SK-N-SH treated with all-trans-retinoic acid at 6 μM for 48 hours (cell line): ENCODE data around the gene ZNF428.

Source experiments
- ARNTL ChIP-seq: fragments of 450-650 bp; formaldehyde crosslinking; IDR thresholded peaks from 2 replicates; pipeline ENCODE4 v1.5.0; 2020; ENCODE audit warnings: low read depth, mild to moderate bottlenecking, moderate library complexity, borderline replicate concordance
- CSRNP3 ChIP-seq: fragments of 250-450 bp; sonication (Bioruptor Pico); IDR thresholded peaks from 2 replicates; pipeline ENCODE4 v1.5.1; 2021; ENCODE audit warnings: mild to moderate bottlenecking, moderate library complexity
- ESRRG ChIP-seq: fragments of 250-450 bp; sonication (Bioruptor Pico); IDR thresholded peaks from 2 replicates; pipeline ENCODE4 v1.6.1; 2021; ENCODE audit warnings: mild to moderate bottlenecking
- ISL1 ChIP-seq: fragments of 250-450 bp; sonication (Bioruptor Pico); IDR thresholded peaks from 2 replicates; pipeline ENCODE4 v2.1.2; 2022; ENCODE audit warnings: mild to moderate bottlenecking, moderate library complexity
- OSR1 ChIP-seq: fragments of 250-450 bp; sonication (Bioruptor Pico); IDR thresholded peaks from 2 replicates; pipeline ENCODE4 v1.8.0; 2022; ENCODE audit warnings: moderate library complexity, mild to moderate bottlenecking, inconsistent platforms
- PATZ1 ChIP-seq: fragments of 250-450 bp; sonication (Bioruptor Pico); IDR thresholded peaks from 2 replicates; pipeline ENCODE4 v1.8.0; 2020; ENCODE audit warnings: mild to moderate bottlenecking, moderate library complexity, borderline replicate concordance
- SNAI2 ChIP-seq: fragments of 250-450 bp; sonication (Bioruptor Pico); IDR thresholded peaks from 2 replicates; pipeline ENCODE4 v1.5.0; 2020; ENCODE audit warnings: mild to moderate bottlenecking, moderate library complexity
- TSHZ2 ChIP-seq: fragments of 250-450 bp; sonication (Bioruptor Pico); IDR thresholded peaks from 2 replicates; pipeline ENCODE4 v1.5.0; 2020; ENCODE audit warnings: mild to moderate bottlenecking, moderate library complexity
- ZFP3 ChIP-seq: fragments of 250-450 bp; sonication (Bioruptor Pico); IDR thresholded peaks from 2 replicates; pipeline ENCODE4 v1.5.0; 2020; ENCODE audit warnings: mild to moderate bottlenecking, moderate library complexity
- ZNF70 ChIP-seq: fragments of 450-650 bp; formaldehyde crosslinking; IDR thresholded peaks from 2 replicates; pipeline ENCODE4 v1.5.0; 2020; ENCODE audit warnings: mild to moderate bottlenecking, moderate library complexity
- TF ChIP-seq, protein P1 (sequence below): fragments of 250-450 bp; sonication (Bioruptor Pico); IDR thresholded peaks from 2 replicates; pipeline ENCODE4 v1.5.1; 2020; ENCODE audit warnings: low read depth, mild to moderate bottlenecking, moderate library complexity

DNA sequence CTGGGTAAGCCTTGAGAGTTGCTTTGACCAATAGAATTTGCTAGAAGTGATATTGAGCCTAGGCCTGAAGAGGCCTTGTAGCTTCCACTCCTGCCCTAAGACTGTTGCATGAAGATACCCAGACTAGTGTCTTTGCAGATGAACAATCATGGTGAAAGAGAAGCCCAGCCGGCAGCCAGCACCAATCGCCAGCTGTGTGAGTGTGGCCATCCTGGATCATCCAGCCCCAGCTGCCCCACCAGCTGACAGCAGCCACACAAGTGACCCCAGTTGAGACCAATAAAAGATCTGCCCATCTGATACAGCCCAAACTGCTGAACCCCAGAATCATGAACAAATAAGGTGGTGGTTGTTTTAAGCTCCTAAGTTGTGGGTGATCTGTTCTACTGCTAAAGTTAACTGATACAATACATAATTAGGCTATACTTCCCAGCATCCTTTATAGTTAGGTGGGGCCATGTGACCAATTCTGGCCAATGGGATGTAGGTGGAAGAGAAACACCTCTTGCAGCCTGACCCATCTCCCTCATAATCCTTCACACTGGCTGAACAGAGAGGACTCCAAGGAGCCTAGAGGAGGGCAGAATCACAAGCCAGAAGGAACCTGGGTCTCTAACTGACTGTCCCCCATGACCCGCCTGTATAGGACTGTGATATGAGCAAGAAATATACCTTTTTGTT lies 9.4 kb upstream of the ZNF428 start:
- TF ChIP-seq SNAI2 (CRISPR knock-in tag) (no peak), CSRNP3 (CRISPR knock-in tag) (no peak), ZFP3 (CRISPR knock-in tag) (no peak), ZNF70 (CRISPR knock-in tag) (no peak), PATZ1 (CRISPR knock-in tag) (no peak), TSHZ2 (CRISPR knock-in tag) (no peak), ISL1 (no peak), ESRRG (CRISPR knock-in tag) (no peak), OSR1 (CRISPR knock-in tag) (no peak), ARNTL (CRISPR knock-in tag) (no peak)
- TF ChIP-seq, protein P1, sequence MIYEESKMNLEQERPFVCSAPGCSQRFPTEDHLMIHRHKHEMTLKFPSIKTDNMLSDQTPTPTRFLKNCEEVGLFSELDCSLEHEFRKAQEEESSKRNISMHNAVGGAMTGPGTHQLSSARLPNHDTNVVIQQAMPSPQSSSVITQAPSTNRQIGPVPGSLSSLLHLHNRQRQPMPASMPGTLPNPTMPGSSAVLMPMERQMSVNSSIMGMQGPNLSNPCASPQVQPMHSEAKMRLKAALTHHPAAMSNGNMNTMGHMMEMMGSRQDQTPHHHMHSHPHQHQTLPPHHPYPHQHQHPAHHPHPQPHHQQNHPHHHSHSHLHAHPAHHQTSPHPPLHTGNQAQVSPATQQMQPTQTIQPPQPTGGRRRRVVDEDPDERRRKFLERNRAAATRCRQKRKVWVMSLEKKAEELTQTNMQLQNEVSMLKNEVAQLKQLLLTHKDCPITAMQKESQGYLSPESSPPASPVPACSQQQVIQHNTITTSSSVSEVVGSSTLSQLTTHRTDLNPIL (CRISPR knock-in tag): no peak
